ENCODE measurements around the gene THAP8. TPM values are rescaled to one million over a fixed set of nuclear protein-coding genes. Genes with fewer than 3 reads are reported as not detected.

The THAP8 gene
- total and polyA plus RNA-seq, 2 of the 8 experiments (the other 6 are each of a cell fraction or from before 2014, with no cell fraction given): 6.0 to 11.1 TPM

GRCh38 chr19:35990771-35991730 lies 63.0 kb downstream of the THAP8 start:
- Histone ChIP-seq H3K23ac (ENCODE audit: insufficient read length) (no peak overlapping the region), H3K56ac (replicated peaks; ENCODE audit: insufficient read length, low read depth, low read length) (no peak overlapping the region), H2BK12ac (ENCODE audit: low read depth, low read length) (no peak overlapping the region), H4K91ac (replicated peaks; ENCODE audit: insufficient read length, low read length) (no peak overlapping the region), H4K20me1 (replicated peaks in 1 of 2; ENCODE audit: control insufficient read depth in 1 of 2, insufficient read depth in 2 of 2, low read length in 2 of 2) (peaks cover 0 to under 1% of the 10 kb centered on the region in 2 experiments), H2BK15ac (ENCODE audit: low read length) (no peak overlapping the region), H3K4me2 (ENCODE audit: insufficient read depth in 1 of 2, low read depth in 2 of 2, low read length in 2 of 2) (no peak overlapping the region), H3K4me1 (replicated peaks in 1 of 4; ENCODE audit: control insufficient read depth in 3 of 4, insufficient read depth in 4 of 4, low read length in 3 of 4) (peaks cover 0 to 4% (median 1%) of the 10 kb centered on the region in 4 experiments; a peak in 4 of 7 replicates), H3K23me2 (ENCODE audit: low read depth, low read length) (peaks cover 11% of the 10 kb centered on the region; the same call in 1 of the 2 replicates), H3K27me3 (replicated peaks in 1 of 4; ENCODE audit: control insufficient read depth in 3 of 4, extremely low read depth in 1 of 4, insufficient read depth in 3 of 4, low read length in 3 of 4) (peaks cover 0 to 6% (median 5%) of the 10 kb centered on the region in 4 experiments; a peak in 4 of 7 replicates), H3K9me3 (ENCODE audit: insufficient read depth in 2 of 2, low read depth in 1 of 2, low read length in 1 of 2) (no peaks in the 10 kb centered on the region; a peak in 1 of 4 replicates), H2BK5ac (ENCODE audit: low read depth, low read length) (no peak overlapping the region), H3K9ac (replicated peaks in 1 of 4; ENCODE audit: extremely low read depth in 1 of 4, low read depth in 3 of 4, low read length in 3 of 4) (no peak overlapping the region), H3K79me2 (ENCODE audit: control insufficient read depth in 1 of 2, insufficient read depth in 2 of 2, low read length in 2 of 2) (peaks cover 0 to 2% of the 10 kb centered on the region in 2 experiments; a peak in 2 of 4 replicates), H3K36me3 (ENCODE audit: control insufficient read depth in 2 of 4, insufficient read depth in 4 of 4, low read length in 3 of 4) (no peaks in the 10 kb centered on the region), H4K8ac (ENCODE audit: extremely low read depth, insufficient read depth, low read length) (no peak overlapping the region), H2BK20ac (ENCODE audit: low read length) (no peak overlapping the region), H3K4ac (replicated peaks; ENCODE audit: insufficient read length, low read depth, low read length) (no peak overlapping the region), H3K27ac (ENCODE audit: low read depth, low read length) (no peak overlapping the region), H3K14ac (ENCODE audit: insufficient read length) (no peak overlapping the region), H3K4me3 (ENCODE audit: extremely low read depth in 1 of 4, insufficient read depth in 2 of 4, low read depth in 3 of 4, low read length in 4 of 4) (no peak overlapping the region), H2AFZ (ENCODE audit: low read length) (no peak overlapping the region), H2AK5ac (ENCODE audit: low read depth, low read length) (no peak overlapping the region), H3K79me1 (ENCODE audit: low read depth, low read length) (peaks cover 4% of the 10 kb centered on the region), H4K5ac (ENCODE audit: insufficient read length, low read depth, low read length) (no peak overlapping the region), H2BK120ac (replicated peaks; ENCODE audit: low read depth, low read length) (no peak overlapping the region), H3K18ac (ENCODE audit: extremely low read depth, low read length) (no peak overlapping the region)
- no peak for DNase-seq (ENCODE audit: low read depth in 1 of 2, low spot score in 2 of 2)
- POLR2A ChIA-PET (ENCODE audit: partially characterized antibody): interaction anchor here (1.0 to 1.3 kb wide), 2 partner anchors 14 to 27 kb away, joined by 3 read pairs; no protein-coding TSS in a partner anchor
- no peak for FAIRE-seq
- 79% methylated on average over 10 of the region's 10 CpGs; no CpG with 5 or more reads in 1 of the 2 experiments for WGBS, 2 experiments (ENCODE audit: extremely low coverage in 1 of 2, insufficient coverage in 1 of 2, insufficient read length in 1 of 2, insufficient replicate concordance in 2 of 2, low coverage in 1 of 2, low lambda C conversion rate in 2 of 2, missing lambda C conversion rate in 1 of 2)
- CTCF ChIA-PET (ENCODE audit: partially characterized antibody): interaction anchor here (0.5 to 1.6 kb wide), 5 partner anchors 12 to 63 kb away, joined by 3 read pairs; partner anchors contain the start of gene SYNE4
- TF ChIP-seq RNF2 (IDR thresholded peaks at IDR 0.05; ENCODE audit: borderline replicate concordance, low read depth, low read length, missing control alignments, poor library complexity, severe bottlenecking) (no peak), TEAD4 (IDR thresholded peaks at IDR 0.05; ENCODE audit: low read depth, low read length) (no peak), CTCF (IDR thresholded peaks at IDR 0.05; ENCODE audit: control extremely low read depth in 1 of 3, insufficient read depth in 1 of 3, low read depth in 1 of 3, low read length in 3 of 3) (no peak), CBX5 (IDR thresholded peaks at IDR 0.05; ENCODE audit: low read depth, low read length) (no peak), POU5F1 (IDR thresholded peaks at IDR 0.05; ENCODE audit: low read depth, low read length) (no peak), USF2 (IDR thresholded peaks at IDR 0.05; ENCODE audit: low read length) (no peak)

Data from H1 (cell line).